ENCODE measurements around the gene DMRTC1B.
"Not testable (repeated sequence)": the region's sequence is repeated elsewhere in the genome, so short reads cannot be mapped to it uniquely, and the experiment has no call there.

DMRTC1B gene

GRCh38 chrX:72776653-72777466 is at the start of gene DMRTC1B:
DMRTC1B (plus strand) TSS chrX:72776890; CDS start chrX:72845136, 68,246 bp downstream.
- not testable (repeated sequence) for H3K36me3 ChIP-seq (ENCODE audit: control insufficient read depth, insufficient read depth, low read length); DNase-seq (ENCODE audit: low read depth, low spot score); H3K4me3 ChIP-seq (ENCODE audit: low read length); H3K27me3 ChIP-seq (ENCODE audit: control insufficient read depth, insufficient read depth, low read length); H3K4me1 ChIP-seq (ENCODE audit: control insufficient read depth, insufficient read depth, low read length); H3K9me3 ChIP-seq (ENCODE audit: control insufficient read depth, insufficient read depth, low read length); H3K27ac ChIP-seq (ENCODE audit: low read length)
- no CpG with 5 or more reads among the region's 44 CpGs for WGBS (ENCODE audit: insufficient coverage, insufficient read length)

GRCh38 chrX:72727846-72728245 is 48.8 kb upstream of the DMRTC1B start:
- WGBS (ENCODE audit: insufficient coverage, insufficient read length): no CpG with 5 or more reads among the region's 7 CpGs
- Histone ChIP-seq H3K4me3 (ENCODE audit: low read length) (no peak overlapping the region), H3K27me3 (ENCODE audit: control insufficient read depth, insufficient read depth, low read length) (no peaks in the 10 kb centered on the region), H3K27ac (ENCODE audit: low read length) (no peak overlapping the region), H3K9me3 (ENCODE audit: control insufficient read depth, insufficient read depth, low read length) (no peaks in the 10 kb centered on the region), H3K36me3 (ENCODE audit: control insufficient read depth, insufficient read depth, low read length) (no peaks in the 10 kb centered on the region), H3K4me1 (ENCODE audit: control insufficient read depth, insufficient read depth, low read length) (no peaks in the 10 kb centered on the region)
- no peak for DNase-seq (ENCODE audit: low read depth, low spot score)

- not testable (repeated sequence) for DNase-seq (ENCODE audit: low read depth, low spot score); H3K9me3 ChIP-seq (ENCODE audit: control insufficient read depth, insufficient read depth, low read length); H3K27ac ChIP-seq (ENCODE audit: low read length); H3K4me1 ChIP-seq (ENCODE audit: control insufficient read depth, insufficient read depth, low read length); H3K36me3 ChIP-seq (ENCODE audit: control insufficient read depth, insufficient read depth, low read length); H3K27me3 ChIP-seq (ENCODE audit: control insufficient read depth, insufficient read depth, low read length); H3K4me3 ChIP-seq (ENCODE audit: low read length)
- WGBS (ENCODE audit: insufficient coverage, insufficient read length): no CpG with 5 or more reads among the region's 8 CpGs
Measured at GRCh38 chrX:72733636-72734035, 43.1 kb upstream of the DMRTC1B start.

GRCh38 chrX:72735561-72735960 is 41.1 kb upstream of the DMRTC1B start:
- H3K4me3 ChIP-seq (ENCODE audit: low read length): no peak overlapping the region
- DNase-seq (ENCODE audit: low read depth, low spot score): no peak
- no peaks in the 10 kb centered on the region for H3K36me3 ChIP-seq (ENCODE audit: control insufficient read depth, insufficient read depth, low read length)
- H3K4me1 ChIP-seq (ENCODE audit: control insufficient read depth, insufficient read depth, low read length): no peaks in the 10 kb centered on the region
- no CpG with 5 or more reads among the region's 1 CpG for WGBS (ENCODE audit: insufficient coverage, insufficient read length)
- H3K27me3 ChIP-seq (ENCODE audit: control insufficient read depth, insufficient read depth, low read length): no peaks in the 10 kb centered on the region
- H3K9me3 ChIP-seq (ENCODE audit: control insufficient read depth, insufficient read depth, low read length): no peaks in the 10 kb centered on the region
- no peak overlapping the region for H3K27ac ChIP-seq (ENCODE audit: low read length)

- H3K4me3 ChIP-seq (ENCODE audit: low read length); H3K27me3 ChIP-seq (ENCODE audit: control insufficient read depth, insufficient read depth, low read length); DNase-seq (ENCODE audit: low read depth, low spot score); H3K36me3 ChIP-seq (ENCODE audit: control insufficient read depth, insufficient read depth, low read length); H3K27ac ChIP-seq (ENCODE audit: low read length); H3K9me3 ChIP-seq (ENCODE audit: control insufficient read depth, insufficient read depth, low read length); H3K4me1 ChIP-seq (ENCODE audit: control insufficient read depth, insufficient read depth, low read length): not testable (repeated sequence)
- WGBS (ENCODE audit: insufficient coverage, insufficient read length): no CpG with 5 or more reads among the region's 7 CpGs
Measured at GRCh38 chrX:72745546-72745945, 31.1 kb upstream of the DMRTC1B start.

GRCh38 chrX:72748545-72748944 is 28.1 kb upstream of the DMRTC1B start:
- H3K27ac ChIP-seq (ENCODE audit: low read length); H3K27me3 ChIP-seq (ENCODE audit: control insufficient read depth, insufficient read depth, low read length); H3K4me3 ChIP-seq (ENCODE audit: low read length); H3K9me3 ChIP-seq (ENCODE audit: control insufficient read depth, insufficient read depth, low read length); DNase-seq (ENCODE audit: low read depth, low spot score); H3K4me1 ChIP-seq (ENCODE audit: control insufficient read depth, insufficient read depth, low read length); H3K36me3 ChIP-seq (ENCODE audit: control insufficient read depth, insufficient read depth, low read length): not testable (repeated sequence)
- no CpG with 5 or more reads among the region's 3 CpGs for WGBS (ENCODE audit: insufficient coverage, insufficient read length)

- not testable (repeated sequence) for H3K4me3 ChIP-seq (ENCODE audit: low read length); H3K27ac ChIP-seq (ENCODE audit: low read length); H3K9me3 ChIP-seq (ENCODE audit: control insufficient read depth, insufficient read depth, low read length); H3K36me3 ChIP-seq (ENCODE audit: control insufficient read depth, insufficient read depth, low read length); H3K4me1 ChIP-seq (ENCODE audit: control insufficient read depth, insufficient read depth, low read length); H3K27me3 ChIP-seq (ENCODE audit: control insufficient read depth, insufficient read depth, low read length); DNase-seq (ENCODE audit: low read depth, low spot score)
- WGBS (ENCODE audit: insufficient coverage, insufficient read length): no CpG with 5 or more reads among the region's 9 CpGs
Measured at GRCh38 chrX:72760454-72760853, 16.2 kb upstream of the DMRTC1B start.

- H3K27me3 ChIP-seq (ENCODE audit: control insufficient read depth, insufficient read depth, low read length); H3K4me1 ChIP-seq (ENCODE audit: control insufficient read depth, insufficient read depth, low read length); H3K36me3 ChIP-seq (ENCODE audit: control insufficient read depth, insufficient read depth, low read length); DNase-seq (ENCODE audit: low read depth, low spot score); H3K9me3 ChIP-seq (ENCODE audit: control insufficient read depth, insufficient read depth, low read length); H3K4me3 ChIP-seq (ENCODE audit: low read length); H3K27ac ChIP-seq (ENCODE audit: low read length): not testable (repeated sequence)
- no CpG with 5 or more reads among the region's 15 CpGs for WGBS (ENCODE audit: insufficient coverage, insufficient read length)
Measured at GRCh38 chrX:72777467-72777790, 739 bp downstream of the DMRTC1B start.

- not testable (repeated sequence) for H3K27me3 ChIP-seq (ENCODE audit: control insufficient read depth, insufficient read depth, low read length); H3K36me3 ChIP-seq (ENCODE audit: control insufficient read depth, insufficient read depth, low read length); H3K27ac ChIP-seq (ENCODE audit: low read length); H3K4me3 ChIP-seq (ENCODE audit: low read length); H3K4me1 ChIP-seq (ENCODE audit: control insufficient read depth, insufficient read depth, low read length); H3K9me3 ChIP-seq (ENCODE audit: control insufficient read depth, insufficient read depth, low read length); DNase-seq (ENCODE audit: low read depth, low spot score)
- no CpG with 5 or more reads among the region's 6 CpGs for WGBS (ENCODE audit: insufficient coverage, insufficient read length)
Measured at GRCh38 chrX:72778146-72778545, 1.5 kb downstream of the DMRTC1B start.

- not testable (repeated sequence) for H3K36me3 ChIP-seq (ENCODE audit: control insufficient read depth, insufficient read depth, low read length); H3K27ac ChIP-seq (ENCODE audit: low read length); H3K9me3 ChIP-seq (ENCODE audit: control insufficient read depth, insufficient read depth, low read length); H3K27me3 ChIP-seq (ENCODE audit: control insufficient read depth, insufficient read depth, low read length); H3K4me1 ChIP-seq (ENCODE audit: control insufficient read depth, insufficient read depth, low read length); H3K4me3 ChIP-seq (ENCODE audit: low read length); DNase-seq (ENCODE audit: low read depth, low spot score)
- WGBS (ENCODE audit: insufficient coverage, insufficient read length): no CpG with 5 or more reads among the region's 15 CpGs
Measured at GRCh38 chrX:72782560-72782959, 5.9 kb downstream of the DMRTC1B start, which contains the start of gene FAM236B. FAM236B (minus strand) TSS chrX:72782660; CDS start chrX:72782560, 100 bp downstream.

GRCh38 chrX:72783365-72783936 is 6.8 kb downstream of the DMRTC1B start:
- not testable (repeated sequence) for H3K36me3 ChIP-seq (ENCODE audit: control insufficient read depth, insufficient read depth, low read length); H3K4me3 ChIP-seq (ENCODE audit: low read length); H3K27me3 ChIP-seq (ENCODE audit: control insufficient read depth, insufficient read depth, low read length); DNase-seq (ENCODE audit: low read depth, low spot score); H3K4me1 ChIP-seq (ENCODE audit: control insufficient read depth, insufficient read depth, low read length); H3K27ac ChIP-seq (ENCODE audit: low read length); H3K9me3 ChIP-seq (ENCODE audit: control insufficient read depth, insufficient read depth, low read length)
- no CpG with 5 or more reads among the region's 8 CpGs for WGBS (ENCODE audit: insufficient coverage, insufficient read length)
